Endometrial microvascular endothelial cells (primary cell): Measurements from ENCODE around the gene ELL2. TPM values are rescaled to one million over a fixed set of nuclear protein-coding genes. Genes with fewer than 3 reads are reported as not detected.

Experiments used
- in situ Hi-C: cut with HindIII; loops from 2 replicates; pipeline ENCODE4 v1.10.0; 2017; ENCODE audit warnings: low sequenced_read_pairs, low pct_unique_long_range_greater_than_20kb; ENCODE audit errors: inconsistent ontology term
- total RNA-seq: library from RNA; depleted of rRNA; stranded (reverse); fragments of >200 nt; gene quantifications from one replicate; pipeline ENCODE4 v1.2.3, GENCODE V29; 2015; ENCODE audit errors: inconsistent ontology term

ELL2 gene
- total RNA-seq, 1 donor from 2014 or later, result 47.2 TPM

GRCh38 chr5:95899829-95900228 lies 61.8 kb downstream of the ELL2 start:
- in situ Hi-C loops, result no loop called here

- in situ Hi-C loops, result no loop called here
Measured at GRCh38 chr5:95899006-95899405, 62.6 kb downstream of the ELL2 start.

GRCh38 chr5:95895771-95896170 lies 65.9 kb downstream of the ELL2 start:
- in situ Hi-C loops, result no loop called here

DNA sequence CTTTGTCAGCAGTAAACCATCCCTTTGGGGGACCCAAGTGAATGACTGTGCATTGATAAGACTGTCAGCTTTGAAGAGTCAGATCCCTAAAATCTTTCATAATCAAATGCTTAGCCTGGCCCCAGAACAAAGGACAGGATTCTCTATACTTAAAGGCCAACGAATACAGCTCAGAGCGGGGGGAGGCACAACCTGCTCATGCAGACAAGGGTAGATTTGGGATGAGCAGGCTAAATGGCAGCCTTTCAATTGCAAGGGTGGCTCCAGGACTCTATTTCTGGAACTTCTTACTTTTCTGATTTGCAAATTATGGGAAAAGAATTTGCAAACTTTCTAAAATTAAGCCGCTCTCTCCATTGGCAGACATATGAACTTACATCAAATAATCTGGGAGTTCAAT lies 66.4 kb downstream of the ELL2 start:
- in situ Hi-C loops, result no loop called here

DNA sequence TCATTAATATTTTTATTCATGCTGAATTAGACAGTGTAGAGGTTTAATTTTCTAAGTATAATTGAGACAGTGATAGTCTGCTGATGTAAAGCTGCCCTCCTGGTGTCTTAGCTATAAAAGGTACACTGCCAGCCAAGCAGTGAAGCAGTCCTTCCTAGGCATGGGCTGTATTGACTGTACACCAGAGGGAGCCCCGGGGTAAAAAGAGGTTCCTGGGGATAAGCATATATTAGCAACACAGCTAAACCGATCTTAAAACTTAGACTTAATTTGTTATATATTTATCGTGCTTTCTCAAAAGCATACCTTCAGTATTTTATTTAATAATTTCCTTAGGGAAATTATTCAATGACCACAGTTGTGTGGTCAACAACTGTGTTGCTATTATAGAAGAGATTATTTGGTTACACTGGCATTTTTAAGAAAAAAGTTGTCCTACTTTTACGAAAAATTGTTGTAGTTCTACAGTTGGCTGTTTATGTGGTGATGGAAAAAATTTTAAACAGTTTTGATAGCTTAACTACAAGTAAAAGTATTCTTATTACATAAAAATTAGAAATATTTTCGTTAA lies 68.8 kb downstream of the ELL2 start:
- in situ Hi-C loops, result no loop called here

GRCh38 chr5:95891499-95891898 lies 70.2 kb downstream of the ELL2 start:
- in situ Hi-C loops, result no loop called here

GRCh38 chr5:95889076-95889475 lies 72.6 kb downstream of the ELL2 start:
- in situ Hi-C loops, result no loop called here

DNA sequence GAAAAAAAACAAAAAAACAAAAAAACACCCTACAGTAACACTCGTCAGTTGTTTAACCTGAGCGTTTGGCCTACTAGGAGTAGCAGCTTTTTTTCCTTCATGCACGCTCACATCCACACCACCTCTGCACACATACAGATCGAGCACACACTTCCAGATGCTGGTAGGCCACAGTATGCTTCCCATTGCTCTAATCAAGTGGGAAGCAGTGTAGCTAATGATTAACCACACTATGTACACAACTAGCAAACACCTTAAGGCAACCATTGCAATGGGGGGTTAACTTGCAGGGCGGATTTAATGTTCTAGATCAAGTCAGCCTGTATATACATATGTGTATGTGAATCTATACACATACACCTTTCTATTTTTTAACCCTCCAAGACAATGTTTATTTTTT lies 73.7 kb downstream of the ELL2 start:
- in situ Hi-C loops, result no loop called here

GRCh38 chr5:95886340-95887044 lies 75.2 kb downstream of the ELL2 start:
- in situ Hi-C loops, result no loop called here

DNA sequence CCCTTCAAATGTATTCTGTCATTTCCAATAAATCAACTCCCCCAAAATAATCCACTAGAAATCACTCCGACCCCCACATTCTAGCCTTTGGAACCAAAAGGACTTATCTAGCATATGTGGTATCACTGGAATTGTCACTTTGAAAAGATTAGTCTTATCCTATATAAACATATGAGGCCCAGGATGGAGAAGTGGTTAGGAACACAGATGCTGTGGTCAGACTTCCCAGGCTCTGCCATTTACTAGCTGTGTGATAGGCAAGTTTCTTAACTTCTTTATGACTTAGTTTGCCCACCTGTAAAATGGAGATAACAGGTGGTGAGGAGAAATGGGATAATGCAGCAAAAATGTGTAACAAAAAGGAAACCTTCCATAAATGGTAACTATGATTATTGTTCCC lies 77.1 kb downstream of the ELL2 start:
- in situ Hi-C loops, result no loop called here

- in situ Hi-C loops, result no loop called here
Measured at GRCh38 chr5:95884017-95884325, 77.7 kb downstream of the ELL2 start.

GRCh38 chr5:95883185-95884016 lies 78.2 kb downstream of the ELL2 start:
- in situ Hi-C loops, result no loop called here

- in situ Hi-C loops, result no loop called here
Measured at GRCh38 chr5:95881833-95882232, 79.8 kb downstream of the ELL2 start.

- in situ Hi-C loops, result no loop called here
Measured at GRCh38 chr5:95880081-95880926, 81.3 kb downstream of the ELL2 start.

- in situ Hi-C loops, result no loop called here
Measured at GRCh38 chr5:95879661-95880060, 82.0 kb downstream of the ELL2 start.

DNA sequence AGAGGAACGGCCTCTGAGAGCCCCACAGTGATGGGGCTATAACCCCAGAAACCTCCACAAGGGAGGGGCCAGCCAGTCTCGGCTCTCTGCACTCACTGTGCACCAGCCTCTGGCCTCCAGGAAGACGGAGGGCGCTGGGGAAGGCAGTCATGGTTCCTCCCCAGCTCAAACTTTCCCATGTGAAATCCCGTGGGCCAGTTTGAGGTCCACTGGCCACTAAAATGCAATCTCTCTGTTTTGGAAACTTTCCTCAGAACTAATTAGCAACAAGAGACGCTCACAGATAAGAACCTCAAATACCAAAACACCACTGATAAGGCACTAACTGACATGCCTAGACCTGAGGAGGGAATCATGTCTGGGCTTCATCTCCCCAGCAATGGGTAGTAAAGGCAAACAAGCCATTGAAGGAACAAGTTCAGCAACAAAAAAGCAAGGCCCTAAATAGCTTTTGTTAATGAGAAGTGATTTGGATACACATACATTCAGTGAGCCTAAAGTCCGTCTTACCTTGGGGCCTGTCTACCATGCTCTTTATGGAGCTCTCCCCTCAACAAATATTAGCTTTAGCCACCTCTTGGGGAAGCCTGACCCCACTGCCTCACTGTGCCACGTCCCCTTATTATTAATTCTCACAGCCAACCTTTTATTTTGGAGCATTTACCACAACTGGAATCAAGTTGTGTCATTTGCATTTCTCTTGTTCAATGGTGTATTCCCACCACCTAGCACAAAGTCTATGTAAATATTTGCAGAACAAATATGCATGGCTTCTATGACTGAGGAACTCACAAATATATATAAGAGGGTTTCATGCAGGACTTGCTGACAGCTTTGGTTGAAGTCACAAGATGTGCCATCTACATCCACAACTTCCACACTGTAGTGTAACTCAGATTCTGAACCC lies 83.0 kb downstream of the ELL2 start:
- in situ Hi-C loops, result no loop called here

GRCh38 chr5:95876782-95877181 lies 84.9 kb downstream of the ELL2 start:
- in situ Hi-C loops, result no loop called here

GRCh38 chr5:95874246-95874645 lies 87.4 kb downstream of the ELL2 start:
- in situ Hi-C loops, result loop anchor here (25.0 kb wide), 1 partner anchor 463 kb away; no protein-coding TSS in a partner anchor
